ENCODE data around the gene SH3GLB2.
"Not testable (repeated sequence)": the region's sequence is repeated elsewhere in the genome, so short reads cannot be mapped to it uniquely, and the experiment has no call there.

Gene SH3GLB2

DNA sequence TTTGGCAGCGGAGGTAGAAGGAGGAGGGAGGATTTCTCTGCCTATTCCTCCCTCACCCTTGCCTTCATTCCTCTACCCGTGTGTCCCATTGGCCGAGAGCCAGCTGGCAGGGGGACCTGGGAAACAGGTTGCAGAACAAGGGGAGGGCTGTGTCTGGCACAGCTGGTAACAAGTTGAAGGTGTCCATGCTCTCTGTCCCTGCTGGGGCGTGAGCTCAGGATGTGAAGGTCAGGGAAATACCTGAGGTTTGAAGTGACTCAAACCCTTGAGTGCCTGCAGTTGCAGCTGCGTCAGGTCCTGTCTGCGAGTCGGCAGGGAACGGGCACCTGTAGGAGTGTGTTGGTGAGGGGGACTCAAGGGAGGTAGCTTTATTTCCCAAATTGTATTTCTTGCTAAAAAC lies 24.5 kb upstream of the SH3GLB2 start:
- no peak for DNase-seq

DNA sequence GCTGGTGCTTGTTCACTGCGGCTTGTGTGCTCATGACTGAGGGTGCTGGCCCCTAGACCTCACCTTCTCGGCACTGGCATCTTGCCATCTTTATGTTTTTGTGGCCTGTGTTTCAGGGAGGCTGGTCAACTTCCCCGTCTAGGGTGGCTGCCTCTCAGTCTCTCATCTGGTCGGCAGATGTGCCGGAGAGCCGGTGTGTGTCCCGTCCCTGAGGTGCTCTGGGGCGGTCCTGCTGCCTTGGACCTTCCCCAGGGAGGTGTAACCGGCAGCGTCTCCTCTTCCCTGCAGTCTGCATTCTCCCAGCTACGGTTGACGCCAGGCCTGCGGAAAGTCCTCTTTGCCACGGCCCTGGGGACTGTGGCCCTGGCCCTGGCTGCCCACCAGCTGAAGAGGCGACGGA lies 13.9 kb upstream of the SH3GLB2 start:
- no peak for DNase-seq

DNA sequence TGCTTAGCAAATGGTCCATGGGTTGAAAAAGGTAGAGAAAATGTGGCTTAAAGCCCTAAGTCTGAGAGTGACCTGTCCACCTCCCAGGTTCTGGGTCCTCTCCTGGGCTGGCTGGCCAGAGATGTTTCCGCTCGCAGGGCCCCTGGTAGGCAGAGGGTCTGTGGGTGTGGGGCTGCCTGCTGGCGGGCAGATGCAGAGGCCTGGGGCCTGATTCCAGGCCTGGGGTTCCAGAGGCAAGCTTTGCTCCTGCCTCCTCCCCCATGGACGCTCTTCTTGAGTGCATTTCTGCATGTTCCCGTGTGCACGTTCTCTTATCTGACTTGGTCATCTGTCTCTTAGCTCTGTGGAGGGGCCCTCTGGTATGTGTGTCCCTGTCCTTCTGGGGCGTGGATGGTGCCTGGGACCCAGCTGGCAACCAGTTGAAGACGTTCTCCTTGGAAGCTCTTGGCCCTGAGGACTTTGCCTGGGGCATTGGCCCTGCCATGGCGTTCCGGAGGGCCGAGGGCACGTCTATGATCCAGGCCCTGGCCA lies 12.0 kb upstream of the SH3GLB2 start:
- DNase-seq: no peak

DNA sequence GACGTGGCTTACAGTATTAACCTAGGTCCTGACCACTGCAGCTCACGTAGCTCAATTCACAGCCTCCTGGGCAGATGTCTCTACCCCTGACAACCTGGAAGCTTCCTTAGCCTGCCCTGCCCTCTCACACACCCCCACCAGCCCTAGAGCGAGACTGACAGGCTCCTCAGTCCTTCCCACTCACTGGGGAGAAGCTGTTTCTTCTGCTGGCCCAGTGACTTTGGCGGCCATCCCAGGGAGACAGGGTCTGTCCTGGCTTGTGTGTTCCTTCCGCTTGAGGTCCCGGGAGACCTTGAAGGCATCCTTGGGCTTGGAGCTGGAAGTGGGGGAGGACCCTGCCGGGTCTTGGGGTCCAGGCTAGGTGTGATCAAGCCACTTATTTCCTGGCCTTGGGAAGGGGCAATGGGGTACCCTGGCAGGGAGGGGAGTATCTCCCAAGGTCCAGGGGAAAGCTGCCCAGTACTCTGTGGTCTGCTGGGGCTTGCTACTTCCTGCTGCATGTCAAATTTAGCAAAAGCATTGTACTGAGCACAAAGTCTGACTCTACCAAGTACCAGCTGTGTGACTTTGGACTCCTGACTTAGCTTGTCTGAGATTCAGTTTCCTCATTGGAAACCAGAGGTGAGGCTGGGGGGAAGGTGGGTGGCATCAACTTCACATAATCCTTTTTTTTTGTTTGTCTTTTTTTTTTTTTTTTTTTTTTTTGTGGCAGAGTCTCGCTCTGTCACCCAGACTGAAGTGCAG lies 10.2 kb upstream of the SH3GLB2 start:
- no peak for DNase-seq

DNA sequence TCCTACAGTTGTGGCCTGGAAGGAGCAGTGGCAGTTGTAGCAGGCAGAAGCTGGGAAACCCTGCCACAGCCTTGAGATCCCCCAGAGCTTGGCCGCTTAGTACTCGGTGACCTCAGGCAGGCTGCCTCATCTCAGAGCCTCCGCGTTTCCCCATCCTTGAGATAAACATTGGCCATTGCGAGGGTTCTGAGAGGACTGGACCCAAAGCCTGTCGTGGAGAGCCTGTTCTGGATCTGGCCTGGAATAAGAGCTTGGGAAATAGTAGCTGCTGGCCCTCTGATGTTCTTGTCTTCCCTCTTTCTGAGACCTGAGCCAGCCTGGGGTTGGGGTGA lies 9.6 kb upstream of the SH3GLB2 start:
- no peak for DNase-seq

DNA sequence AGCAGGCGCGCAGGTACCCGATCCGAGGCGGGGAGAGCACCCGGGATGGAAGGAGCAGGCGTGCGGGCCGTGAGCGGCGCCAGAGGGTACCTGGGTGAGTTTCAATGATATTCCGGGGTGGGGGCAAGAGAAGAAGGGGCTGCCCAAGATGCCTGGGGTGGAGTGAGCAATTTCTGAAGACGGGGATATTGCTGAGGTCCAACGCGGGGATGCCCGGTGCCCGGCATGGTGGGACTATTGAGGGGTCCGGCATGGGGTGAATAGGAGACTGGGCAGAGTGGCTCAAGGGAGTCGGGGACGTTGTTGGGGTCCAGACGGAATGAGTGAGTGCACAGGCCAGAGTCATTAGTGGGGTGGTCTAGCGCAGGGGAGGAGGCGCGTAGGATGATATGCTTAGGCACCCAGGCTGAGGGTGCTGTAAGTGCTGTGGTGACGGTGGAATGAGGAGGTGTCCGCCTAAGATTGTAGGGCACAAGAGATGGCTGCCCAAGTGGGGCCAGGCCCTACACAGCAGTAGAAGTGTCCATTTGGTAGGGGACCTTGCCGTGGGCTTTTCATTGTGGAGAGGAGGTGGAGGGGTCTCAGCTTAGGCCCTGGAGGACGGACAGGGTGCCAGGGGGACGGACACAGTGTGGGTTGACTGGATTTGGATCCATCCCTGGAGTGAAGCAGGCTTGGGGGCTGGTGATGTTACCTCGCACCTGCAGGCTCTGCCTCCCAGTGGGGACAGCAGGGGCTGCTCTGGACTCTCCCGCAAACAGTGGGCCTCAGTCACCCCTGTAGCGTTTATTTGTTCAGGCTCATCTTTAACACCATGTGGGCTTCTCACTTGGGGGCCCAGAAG lies 9.0 kb upstream of the SH3GLB2 start:
- no peak for DNase-seq

DNA sequence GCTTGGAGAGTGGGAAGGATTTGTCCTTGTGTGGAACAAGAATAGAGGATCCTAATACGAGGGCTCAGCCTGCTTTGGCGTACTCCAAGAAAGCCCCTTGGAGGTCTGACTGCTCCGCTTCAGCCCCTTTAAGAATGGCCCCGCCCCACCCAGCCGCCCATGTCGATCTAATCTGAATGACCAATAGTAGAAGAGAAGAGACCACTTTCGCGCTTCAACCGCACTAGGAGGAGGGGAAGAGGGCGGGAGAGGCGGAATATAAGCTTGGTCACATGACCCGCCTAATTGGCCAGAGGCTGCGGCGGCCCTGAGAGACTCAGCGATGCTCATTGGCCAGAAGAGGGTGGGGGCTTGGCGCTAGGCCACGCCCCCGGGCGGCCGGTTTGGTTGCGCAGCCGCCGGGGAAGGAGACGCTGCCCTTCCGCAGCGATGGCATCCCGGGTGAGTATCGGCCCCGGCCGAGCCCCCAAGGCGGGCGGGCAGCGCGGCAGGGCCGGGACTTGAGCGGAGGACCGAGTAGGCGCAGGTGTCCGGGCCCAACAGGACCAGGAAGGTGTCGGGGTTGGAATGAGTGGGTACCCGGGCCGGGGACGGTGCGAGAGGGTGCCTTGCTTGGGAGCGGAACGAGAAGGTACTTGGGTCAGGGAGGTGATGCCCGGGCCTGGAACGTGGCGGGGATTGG lies 8.3 kb upstream of the SH3GLB2 start, which contains the start of gene MIGA2:
Gene MIGA2 (plus strand): TSS at position 386 of the 682 bp plus-strand sequence. CDS start 3,969 bp downstream, outside the sequence.
- DNase-seq: peak; percentile 99

DNA sequence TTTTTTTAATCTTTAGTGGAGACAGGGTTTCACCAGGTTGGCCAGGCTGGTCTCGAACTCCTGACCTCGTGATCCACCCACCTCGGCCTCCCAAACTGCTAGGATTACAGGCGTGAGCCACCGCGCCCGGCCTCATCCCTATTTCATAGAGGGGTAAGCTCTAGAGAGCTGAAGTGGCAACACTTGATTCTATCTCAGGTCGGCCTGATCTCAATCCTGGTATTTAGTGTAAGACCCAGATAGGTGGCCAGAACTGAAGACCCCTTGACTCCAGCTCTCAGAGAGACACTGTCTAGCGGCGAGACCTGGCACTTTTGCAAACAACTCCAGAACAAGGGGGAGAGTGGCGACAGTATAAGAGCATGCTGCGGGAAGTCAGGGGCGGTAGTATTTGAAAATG lies 7.7 kb upstream of the SH3GLB2 start:
- DNase-seq: not testable (repeated sequence)

DNA sequence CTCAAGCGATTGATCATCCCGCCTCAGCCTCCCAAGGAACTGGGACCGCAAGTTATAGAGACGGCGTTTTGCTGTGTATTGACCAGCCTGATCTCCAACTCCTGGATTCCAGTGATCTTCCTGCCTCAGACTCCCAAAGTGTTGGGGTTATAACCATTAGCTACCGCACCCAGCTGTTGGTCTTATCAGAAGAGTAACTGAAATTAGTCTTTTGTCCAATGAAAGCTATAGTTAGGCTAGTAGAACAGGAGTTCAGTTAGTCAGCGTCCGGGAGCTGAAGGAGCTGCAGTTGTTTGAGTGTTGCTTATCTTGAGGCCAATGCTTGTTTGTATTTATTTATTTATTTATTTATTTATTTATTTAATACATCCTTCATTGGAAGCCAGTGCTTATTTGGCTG lies 5.1 kb upstream of the SH3GLB2 start:
- DNase-seq: no peak

DNA sequence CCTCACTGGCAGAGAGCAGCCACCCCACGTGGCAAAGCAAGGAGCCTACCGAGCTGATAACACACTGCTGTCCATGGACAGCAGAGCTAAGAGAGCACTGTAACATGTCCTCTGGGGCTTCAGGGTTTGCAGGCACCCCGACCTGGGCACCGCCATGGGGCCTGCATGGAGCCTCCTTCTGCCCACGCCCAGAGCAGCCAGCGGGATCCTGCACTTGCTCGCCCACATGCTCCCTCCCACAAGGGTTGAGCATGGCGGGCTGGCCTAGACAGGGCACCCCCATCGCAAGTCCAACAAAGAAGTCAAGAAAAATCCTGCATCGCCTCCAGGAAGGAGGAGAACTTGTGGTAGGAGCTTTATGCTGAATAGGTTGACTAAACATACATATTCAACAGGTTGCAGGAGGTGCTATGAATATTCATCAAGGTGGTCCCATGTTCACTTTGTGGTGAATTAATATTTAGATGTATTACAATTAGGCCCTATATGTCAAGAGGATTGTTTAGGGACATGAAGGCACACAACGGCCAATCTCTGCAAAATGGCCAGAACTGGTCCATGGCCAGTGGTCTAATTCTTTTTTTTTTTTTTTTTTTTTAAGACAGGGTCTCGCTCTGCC lies 4.5 kb upstream of the SH3GLB2 start:
- no peak for DNase-seq

DNA sequence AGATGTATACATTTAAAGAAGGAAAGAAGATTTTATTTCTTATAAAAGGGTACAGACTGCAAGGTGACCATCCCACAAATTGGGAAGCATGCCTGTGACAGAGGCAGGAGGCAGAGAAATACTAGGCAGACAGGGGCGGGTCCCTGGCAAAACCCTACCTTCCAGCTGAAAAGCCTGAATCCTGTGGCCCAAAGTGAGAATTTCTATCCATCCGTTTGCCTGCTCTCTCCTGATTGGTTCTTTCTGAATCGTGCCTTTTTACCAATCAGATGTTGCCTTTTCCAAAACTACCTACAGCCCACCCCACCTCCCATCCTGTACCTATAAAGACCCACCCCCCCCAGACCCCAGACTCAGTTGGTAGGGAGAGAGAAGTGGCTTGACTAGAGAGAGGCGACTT lies 3.4 kb upstream of the SH3GLB2 start:
- DNase-seq: no peak

DNA sequence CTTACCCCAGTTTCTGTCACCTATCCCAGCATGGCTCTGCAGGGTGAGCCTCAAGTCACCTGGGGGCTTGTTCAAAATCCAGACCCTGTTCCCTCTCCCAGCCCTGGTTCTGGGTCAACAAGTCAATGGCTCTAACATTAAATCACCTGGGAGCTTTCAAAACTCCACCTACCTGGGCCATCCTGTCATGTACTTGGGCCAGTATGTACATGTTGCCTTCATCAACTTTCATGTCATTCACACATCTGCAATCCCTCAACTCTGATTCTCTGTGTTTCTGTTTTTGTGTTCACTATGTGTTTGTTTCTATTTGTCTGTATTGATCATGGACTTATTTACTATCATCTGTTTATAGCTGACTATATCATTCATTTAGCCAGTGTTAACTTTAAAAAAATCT lies 2.1 kb upstream of the SH3GLB2 start:
- no peak for DNase-seq

DNA sequence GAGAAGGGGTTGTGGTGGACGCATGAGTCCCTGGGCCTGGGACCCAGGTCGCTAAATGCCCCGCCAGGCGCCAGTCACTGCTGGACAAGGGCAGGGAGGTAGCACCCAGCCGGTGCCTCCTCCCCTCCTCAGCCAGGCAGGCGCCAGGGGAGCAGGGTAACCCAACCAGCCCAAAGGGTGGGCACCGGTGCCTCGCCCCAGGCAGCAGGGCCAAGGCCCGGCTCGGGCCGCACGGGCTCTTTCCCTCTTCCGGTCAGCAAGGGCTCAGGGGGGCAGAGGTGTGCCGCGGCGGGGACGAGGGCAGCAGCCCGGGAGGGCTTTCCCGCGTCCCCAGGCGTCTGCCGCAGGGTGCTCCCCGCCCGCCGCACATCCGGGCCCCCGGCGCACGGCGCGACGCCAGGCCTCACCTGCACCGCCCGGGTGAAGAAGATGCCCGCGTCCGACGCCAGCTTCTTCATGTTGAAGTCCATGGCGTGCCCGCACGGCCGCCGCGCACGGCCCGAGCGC lies 393 bp downstream of the SH3GLB2 start:
- no peak for DNase-seq

DNA sequence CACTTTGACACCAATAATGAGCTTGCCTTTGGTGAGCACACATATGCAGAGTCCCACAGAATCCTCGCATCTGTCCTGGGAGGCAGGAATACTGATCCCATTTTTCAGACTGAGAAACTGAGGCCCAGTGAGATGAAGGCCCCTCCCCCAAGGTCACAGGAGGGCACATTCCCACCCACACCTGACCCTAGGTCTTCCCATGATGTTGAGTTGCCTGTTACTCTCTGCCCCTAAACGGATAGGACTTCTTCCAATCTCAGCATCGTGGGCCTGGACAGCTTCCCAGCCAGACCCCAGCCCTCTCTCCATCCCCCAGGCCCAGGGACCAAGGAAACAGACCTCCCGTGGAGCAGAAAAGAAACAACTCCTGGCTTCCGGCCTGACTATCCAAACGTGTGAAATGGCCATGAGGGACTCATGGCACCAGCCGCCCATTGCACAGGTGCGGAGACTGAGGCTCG lies 877 bp downstream of the SH3GLB2 start:
- no peak for DNase-seq

DNA sequence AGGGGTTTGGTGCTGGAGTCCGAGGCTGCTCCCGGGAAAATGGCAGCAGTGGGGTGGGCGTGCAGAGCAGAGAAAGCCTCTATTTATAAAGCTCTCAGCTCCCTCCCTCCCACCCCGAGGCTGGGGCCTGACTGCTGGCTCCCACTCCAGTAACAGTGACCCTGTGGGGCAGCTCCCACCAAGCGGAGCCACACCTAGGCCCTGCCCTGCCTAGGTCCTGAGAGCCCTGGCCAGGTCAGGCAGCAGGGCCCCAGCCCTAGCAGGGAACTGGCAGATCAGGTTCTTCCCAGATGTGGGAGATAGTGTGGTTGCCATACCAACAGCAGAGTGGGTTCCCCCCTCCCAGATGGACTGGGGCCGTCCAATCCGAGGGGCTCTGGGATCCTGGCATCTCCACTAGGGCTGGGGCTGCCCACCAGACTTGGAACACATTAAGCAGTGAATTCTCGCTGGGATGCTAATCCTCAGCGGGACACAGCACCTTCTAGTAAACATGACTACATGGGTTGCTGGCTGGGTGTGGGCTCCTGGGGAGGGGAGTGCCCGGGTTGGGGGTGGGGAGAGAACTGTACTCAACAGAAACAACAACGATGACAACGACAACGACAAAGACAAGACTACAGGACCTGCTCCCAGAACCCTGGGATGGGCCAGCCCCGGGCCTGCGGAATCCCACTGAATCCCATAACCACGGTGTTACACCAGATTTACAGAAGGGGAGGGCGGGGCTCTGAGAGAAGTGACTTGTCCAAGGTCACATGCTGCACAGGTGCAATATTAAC lies 1.5 kb downstream of the SH3GLB2 start:
- peak; percentile 72 for DNase-seq

DNA sequence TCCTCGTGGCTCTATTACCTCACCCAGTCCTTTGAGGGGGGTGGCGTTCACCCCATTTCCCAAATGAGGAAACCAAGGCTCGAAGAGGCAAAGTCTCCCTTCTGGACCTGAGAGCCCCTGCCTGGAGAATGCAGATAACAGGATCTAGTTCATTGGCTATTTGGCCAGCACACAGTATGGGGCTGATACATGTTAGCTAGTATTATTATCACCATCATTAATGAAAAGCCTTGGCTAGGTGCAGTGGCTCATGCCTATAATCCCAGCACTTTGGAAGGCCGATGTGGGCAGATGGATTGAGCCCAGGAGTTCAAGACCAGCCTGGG lies 4.3 kb downstream of the SH3GLB2 start:
- DNase-seq: no peak

DNA sequence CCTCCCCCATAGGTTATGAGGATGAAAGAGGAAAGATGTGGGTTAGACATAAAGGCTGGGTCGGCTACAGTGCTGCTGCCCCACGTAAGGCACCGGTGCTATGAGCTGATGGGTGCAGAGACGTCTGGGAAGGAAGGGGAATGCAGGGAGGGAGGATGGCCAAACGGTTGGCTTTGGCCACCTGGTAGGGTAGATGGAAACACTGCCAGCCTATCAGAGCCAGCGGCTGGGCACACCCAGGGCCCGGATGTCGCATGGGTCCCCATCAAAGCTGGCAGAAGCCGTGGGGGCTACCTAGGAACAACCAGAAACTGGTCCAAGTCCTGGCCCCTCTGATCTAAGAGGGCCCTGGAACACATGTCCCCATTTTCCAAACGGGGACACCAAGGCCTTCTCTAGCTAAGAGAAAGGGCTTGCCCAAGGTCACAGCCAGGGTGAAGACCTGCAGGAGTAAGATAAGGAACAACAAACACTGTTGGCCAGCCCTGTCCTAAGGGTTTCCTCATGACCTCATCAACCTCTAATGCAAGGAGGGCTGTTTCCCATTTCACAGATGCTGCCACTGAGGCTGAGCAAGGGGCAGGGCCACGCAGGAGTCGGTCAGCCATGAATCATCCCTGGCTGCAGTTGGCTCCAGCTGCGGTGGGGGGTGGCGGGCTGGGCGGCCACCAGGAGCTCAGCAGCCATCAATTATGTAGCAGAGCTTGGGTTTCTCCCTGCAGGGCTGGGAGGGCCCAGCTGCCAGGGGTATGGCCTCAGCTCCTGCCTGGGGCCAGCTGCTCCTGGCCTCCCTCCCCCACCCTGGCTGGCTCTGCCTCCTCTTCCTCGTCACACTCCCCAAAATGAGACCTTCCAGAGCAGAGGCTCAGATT lies 4.9 kb downstream of the SH3GLB2 start:
- peak; percentile 70 for DNase-seq

DNA sequence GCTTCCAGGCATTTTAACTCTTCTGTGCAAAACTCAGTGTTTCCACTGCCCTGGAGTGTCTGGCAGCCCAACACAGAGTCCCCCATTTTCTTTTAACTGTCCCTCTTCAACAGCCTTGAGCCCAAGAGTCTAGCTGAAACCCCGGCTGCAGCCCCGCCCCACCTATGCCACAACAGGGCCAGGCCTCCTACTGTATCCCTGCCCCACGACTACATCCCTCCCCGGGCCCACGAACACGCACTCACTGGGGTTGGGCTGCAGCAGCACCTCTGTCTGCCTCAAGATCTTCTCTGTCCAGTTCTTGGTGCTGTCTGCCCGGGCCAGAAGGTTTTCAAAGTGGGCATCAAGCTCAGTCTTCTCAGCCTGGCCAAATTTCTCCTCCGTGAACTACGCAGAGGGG lies 6.1 kb downstream of the SH3GLB2 start:
- DNase-seq: no peak

DNA sequence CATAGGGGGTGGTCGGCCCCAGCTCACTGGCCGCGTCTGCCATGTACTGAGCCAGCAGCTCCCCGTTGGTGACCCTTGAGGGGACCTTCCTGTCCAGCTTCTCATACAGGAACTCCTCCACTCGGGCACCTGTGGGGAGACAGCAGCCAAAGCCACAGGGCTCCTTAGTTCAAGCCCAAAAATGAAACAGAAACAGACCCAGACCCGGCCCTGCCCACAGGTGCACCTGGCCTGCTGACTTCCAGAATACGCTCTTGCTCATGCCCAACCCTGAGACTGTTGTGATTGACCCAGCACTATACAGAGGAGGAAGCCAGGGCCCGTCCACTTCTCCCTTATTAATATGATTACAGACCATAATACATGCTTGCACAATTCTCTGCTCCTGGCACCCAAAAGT lies 7.0 kb downstream of the SH3GLB2 start:
- no peak for DNase-seq

DNA sequence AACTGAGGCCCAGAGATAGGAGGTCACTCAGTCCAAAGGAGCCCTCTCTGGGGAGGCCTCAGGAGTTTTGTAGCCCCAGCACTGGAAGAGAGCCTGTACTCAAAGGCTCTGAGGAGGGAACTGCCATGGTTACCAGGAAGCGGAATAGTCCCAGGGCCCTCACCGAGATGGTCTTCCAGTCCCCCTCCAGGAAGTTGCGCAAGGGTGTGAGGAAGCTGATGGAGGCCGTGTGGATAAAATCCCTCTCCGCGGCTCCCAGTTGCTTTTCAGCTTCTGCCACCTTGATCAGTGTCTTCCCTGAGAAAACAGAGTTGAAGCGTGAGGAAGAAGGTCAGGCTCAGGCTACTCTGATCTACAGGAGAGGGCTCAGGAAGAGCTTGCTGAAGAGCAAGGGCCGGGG lies 13.5 kb downstream of the SH3GLB2 start:
- DNase-seq: no peak

DNA sequence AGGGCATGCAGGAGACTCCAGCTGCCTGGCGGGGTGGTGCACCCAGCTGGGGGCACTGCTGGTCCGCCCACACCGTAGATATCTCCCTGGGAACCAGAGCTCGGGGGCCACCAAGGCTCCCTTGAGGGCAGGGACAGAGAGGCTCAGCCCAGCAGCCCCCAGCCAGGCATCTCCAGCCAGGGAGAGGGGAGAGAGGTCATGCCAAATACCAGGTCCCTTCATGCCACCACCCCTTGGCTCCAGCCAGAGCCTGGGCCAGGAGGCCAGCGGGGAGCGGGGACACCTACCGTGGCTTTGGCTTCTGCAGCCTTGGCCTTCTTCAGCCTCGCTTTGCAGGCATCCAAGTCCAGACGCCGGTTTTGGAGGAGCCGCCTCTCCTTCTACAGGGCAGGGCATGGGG lies 14.0 kb downstream of the SH3GLB2 start:
- no peak for DNase-seq
